ENCODE results near the gene IL3. TPM values are rescaled to one million over a fixed set of nuclear protein-coding genes. Genes with fewer than 3 reads are reported as not detected.

The IL3 gene
- total RNA-seq, 1 experiment from 2014 or later = not detected

- no peak for TF ChIP-seq EZH2 (IDR thresholded peaks at IDR 0.05; ENCODE audit: borderline replicate concordance, low read depth, low read length, poor library complexity, severe bottlenecking)
- no peak for TF ChIP-seq CTCF (conservative IDR thresholded peaks at IDR 0.05; ENCODE audit: low read depth, low read length)
- peak; percentile 65 for DNase-seq (ENCODE audit: low spot score)
- ChIA-PET POLR2A (ENCODE audit: low non-redundant PET) (interaction anchor here (0.7 kb wide), 1 partner anchor 851 kb away, joined by 3 read pairs; no protein-coding TSS in a partner anchor), CTCF (no interaction called here)
- no peaks in the 10 kb centered on the region for H3K36me3 ChIP-seq (ENCODE audit: insufficient read depth, low read length, poor library complexity, severe bottlenecking)
- no peaks in the 10 kb centered on the region for H3K9me3 ChIP-seq (ENCODE audit: low read depth, low read length, poor library complexity, severe bottlenecking)
- peaks cover 50% of the 10 kb centered on the region for H3K27me3 ChIP-seq (replicated peaks; ENCODE audit: insufficient read depth, low read depth, low read length, poor library complexity)
- H3K27ac ChIP-seq (ENCODE audit: low read depth, low read length, poor library complexity, severe bottlenecking) = no peak overlapping the region
- intact Hi-C loops (cut with micrococcal nuclease; ENCODE audit: unreplicated experiment) = no loop called here
- H3K4me3 ChIP-seq (ENCODE audit: low read depth, low read length, poor library complexity, severe bottlenecking) = no peak overlapping the region
- BruUV-seq (replicated peaks) = no TSS peak
- peaks cover 2% of the 10 kb centered on the region for H3K4me1 ChIP-seq (ENCODE audit: insufficient read depth, low read length, poor library complexity, severe bottlenecking)
Observed at GRCh38 chr5:132012371-132013005, 48.0 kb upstream of the IL3 start.

GRCh38 chr5:132013006-132013689, 47.3 kb upstream of the IL3 start:
- H3K4me3 ChIP-seq (ENCODE audit: low read depth, low read length, poor library complexity, severe bottlenecking) = no peak overlapping the region
- BruUV-seq (replicated peaks) = no TSS peak
- H3K36me3 ChIP-seq (ENCODE audit: insufficient read depth, low read length, poor library complexity, severe bottlenecking) = no peaks in the 10 kb centered on the region
- no peaks in the 10 kb centered on the region for H3K9me3 ChIP-seq (ENCODE audit: low read depth, low read length, poor library complexity, severe bottlenecking)
- POLR2A ChIA-PET (ENCODE audit: low non-redundant PET) = no interaction called here
- H3K27me3 ChIP-seq (replicated peaks; ENCODE audit: insufficient read depth, low read depth, low read length, poor library complexity) = peaks cover 57% of the 10 kb centered on the region
- H3K4me1 ChIP-seq (ENCODE audit: insufficient read depth, low read length, poor library complexity, severe bottlenecking) = peaks cover 4% of the 10 kb centered on the region
- CTCF ChIA-PET = no interaction called here
- H3K27ac ChIP-seq (ENCODE audit: low read depth, low read length, poor library complexity, severe bottlenecking) = no peak overlapping the region
- TF ChIP-seq CTCF (conservative IDR thresholded peaks at IDR 0.05; ENCODE audit: low read depth, low read length) (no peak), EZH2 (IDR thresholded peaks at IDR 0.05; ENCODE audit: borderline replicate concordance, low read depth, low read length, poor library complexity, severe bottlenecking) (no peak)
- no peak for DNase-seq (ENCODE audit: low spot score)
- intact Hi-C loops (cut with micrococcal nuclease; ENCODE audit: unreplicated experiment) = no loop called here

- Histone ChIP-seq H3K4me1 (ENCODE audit: insufficient read depth, low read length, poor library complexity, severe bottlenecking) (peaks cover 4% of the 10 kb centered on the region), H3K27me3 (replicated peaks; ENCODE audit: insufficient read depth, low read depth, low read length, poor library complexity) (peaks cover 58% of the 10 kb centered on the region), H3K4me3 (ENCODE audit: low read depth, low read length, poor library complexity, severe bottlenecking) (no peak overlapping the region), H3K36me3 (ENCODE audit: insufficient read depth, low read length, poor library complexity, severe bottlenecking) (no peaks in the 10 kb centered on the region), H3K9me3 (ENCODE audit: low read depth, low read length, poor library complexity, severe bottlenecking) (no peaks in the 10 kb centered on the region), H3K27ac (ENCODE audit: low read depth, low read length, poor library complexity, severe bottlenecking) (no peak overlapping the region)
- CTCF ChIA-PET = no interaction called here
- TF ChIP-seq CTCF (conservative IDR thresholded peaks at IDR 0.05; ENCODE audit: low read depth, low read length) (no peak), EZH2 (IDR thresholded peaks at IDR 0.05; ENCODE audit: borderline replicate concordance, low read depth, low read length, poor library complexity, severe bottlenecking) (no peak)
- intact Hi-C loops (cut with micrococcal nuclease; ENCODE audit: unreplicated experiment) = no loop called here
- POLR2A ChIA-PET (ENCODE audit: low non-redundant PET) = no interaction called here
- BruUV-seq (replicated peaks) = no TSS peak
- DNase-seq (ENCODE audit: low spot score) = no peak
Observed at GRCh38 chr5:132013711-132014110, 46.7 kb upstream of the IL3 start.

Data from A673 (cell line).